Measurements from ENCODE around the gene MED13.
A peak's percentile ranks its signal among the peaks of the same experiment; 100 is the strongest.

The MED13 gene, protein sequence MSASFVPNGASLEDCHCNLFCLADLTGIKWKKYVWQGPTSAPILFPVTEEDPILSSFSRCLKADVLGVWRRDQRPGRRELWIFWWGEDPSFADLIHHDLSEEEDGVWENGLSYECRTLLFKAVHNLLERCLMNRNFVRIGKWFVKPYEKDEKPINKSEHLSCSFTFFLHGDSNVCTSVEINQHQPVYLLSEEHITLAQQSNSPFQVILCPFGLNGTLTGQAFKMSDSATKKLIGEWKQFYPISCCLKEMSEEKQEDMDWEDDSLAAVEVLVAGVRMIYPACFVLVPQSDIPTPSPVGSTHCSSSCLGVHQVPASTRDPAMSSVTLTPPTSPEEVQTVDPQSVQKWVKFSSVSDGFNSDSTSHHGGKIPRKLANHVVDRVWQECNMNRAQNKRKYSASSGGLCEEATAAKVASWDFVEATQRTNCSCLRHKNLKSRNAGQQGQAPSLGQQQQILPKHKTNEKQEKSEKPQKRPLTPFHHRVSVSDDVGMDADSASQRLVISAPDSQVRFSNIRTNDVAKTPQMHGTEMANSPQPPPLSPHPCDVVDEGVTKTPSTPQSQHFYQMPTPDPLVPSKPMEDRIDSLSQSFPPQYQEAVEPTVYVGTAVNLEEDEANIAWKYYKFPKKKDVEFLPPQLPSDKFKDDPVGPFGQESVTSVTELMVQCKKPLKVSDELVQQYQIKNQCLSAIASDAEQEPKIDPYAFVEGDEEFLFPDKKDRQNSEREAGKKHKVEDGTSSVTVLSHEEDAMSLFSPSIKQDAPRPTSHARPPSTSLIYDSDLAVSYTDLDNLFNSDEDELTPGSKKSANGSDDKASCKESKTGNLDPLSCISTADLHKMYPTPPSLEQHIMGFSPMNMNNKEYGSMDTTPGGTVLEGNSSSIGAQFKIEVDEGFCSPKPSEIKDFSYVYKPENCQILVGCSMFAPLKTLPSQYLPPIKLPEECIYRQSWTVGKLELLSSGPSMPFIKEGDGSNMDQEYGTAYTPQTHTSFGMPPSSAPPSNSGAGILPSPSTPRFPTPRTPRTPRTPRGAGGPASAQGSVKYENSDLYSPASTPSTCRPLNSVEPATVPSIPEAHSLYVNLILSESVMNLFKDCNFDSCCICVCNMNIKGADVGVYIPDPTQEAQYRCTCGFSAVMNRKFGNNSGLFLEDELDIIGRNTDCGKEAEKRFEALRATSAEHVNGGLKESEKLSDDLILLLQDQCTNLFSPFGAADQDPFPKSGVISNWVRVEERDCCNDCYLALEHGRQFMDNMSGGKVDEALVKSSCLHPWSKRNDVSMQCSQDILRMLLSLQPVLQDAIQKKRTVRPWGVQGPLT (N-terminal part only)

DNA sequence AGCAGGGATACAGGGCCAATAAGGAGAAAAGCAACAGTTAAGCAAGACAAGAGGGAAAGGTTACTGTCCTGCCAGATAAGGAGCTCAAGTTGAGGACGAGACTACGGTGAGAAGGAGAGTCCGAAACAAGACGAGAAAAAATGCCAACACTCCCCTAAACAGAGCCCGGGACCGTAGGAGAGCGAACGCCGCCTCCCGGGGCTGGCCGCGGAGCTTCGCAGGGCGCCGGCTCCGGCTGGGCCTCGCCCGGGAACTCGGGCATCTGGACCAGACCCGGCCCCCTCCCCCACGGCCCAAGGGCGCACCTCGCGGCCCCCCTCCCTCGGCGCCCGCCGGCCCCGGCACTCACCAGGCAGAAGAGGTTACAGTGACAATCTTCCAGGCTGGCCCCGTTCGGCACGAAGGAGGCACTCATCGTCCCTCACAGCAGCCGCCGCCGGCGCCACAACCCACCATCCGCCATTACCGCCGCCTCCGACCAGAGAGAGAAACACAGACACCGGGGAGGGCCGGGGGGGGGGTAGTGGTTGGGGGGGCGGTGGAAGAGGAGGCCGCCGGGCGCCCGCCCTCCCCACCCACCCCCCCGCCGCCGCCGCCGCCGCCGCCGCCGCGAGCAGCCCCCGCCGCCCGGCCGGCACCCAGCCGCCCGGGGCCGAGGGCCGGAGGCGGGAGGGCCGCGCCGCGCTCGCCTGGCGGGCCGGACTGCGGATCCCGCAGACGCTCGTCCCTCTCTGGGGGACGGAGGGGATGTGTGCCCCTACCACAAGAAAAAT is at the start of gene MED13:
Gene MED13 (minus strand): TSS at position 488 of the 773 bp plus-strand sequence. CDS start 73 bp downstream, at position 415.
- DNase-seq = peak; percentile 69

DNA sequence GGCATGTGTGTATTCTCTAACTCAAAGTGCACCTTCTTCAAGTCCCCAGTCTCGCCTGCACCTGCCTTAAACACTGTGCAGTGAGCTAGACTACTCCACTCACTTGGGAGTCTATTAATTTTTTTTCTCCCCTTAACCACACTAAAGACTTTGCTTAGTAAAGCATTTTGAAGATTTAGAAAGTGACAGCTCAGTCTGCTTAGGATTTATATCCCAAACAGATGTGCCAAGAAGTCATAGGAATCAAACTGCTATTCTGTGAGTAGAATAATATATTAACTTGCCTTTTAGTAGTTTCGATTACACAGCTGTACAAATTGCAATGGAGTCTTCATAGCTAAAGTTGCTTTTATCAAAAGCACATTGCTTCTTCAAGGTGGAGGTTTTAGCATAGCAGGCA is 47.2 kb upstream of the MED13 start:
- no peak for DNase-seq

DNA sequence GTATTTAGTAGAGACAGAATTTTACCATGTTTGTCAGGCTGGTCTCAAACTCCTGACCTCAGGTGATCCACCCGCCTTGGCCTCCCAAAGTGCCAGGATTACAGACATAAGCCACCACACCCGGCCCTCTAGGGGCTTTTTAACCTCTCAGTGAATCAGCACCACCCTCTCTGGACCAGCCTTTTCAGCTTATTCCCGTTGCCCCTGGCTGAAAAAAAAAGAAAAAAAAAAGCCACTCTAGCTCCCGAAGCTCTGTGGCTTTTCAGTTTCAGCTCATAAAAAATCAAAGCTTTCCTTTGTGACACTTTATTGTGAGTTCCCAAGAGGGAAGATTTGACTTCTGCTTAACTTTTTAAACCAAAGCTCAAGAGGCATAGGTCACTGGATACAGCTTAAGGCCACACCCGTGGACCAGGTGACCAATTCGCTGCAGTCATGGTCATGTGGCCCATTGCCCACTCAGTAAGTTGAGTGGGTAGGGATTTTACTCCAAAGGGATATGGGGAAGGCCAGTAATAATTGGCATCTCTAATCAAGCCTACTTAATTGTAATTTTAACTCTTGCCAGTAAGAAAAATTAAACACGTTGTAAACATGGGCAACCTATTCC is 46.6 kb upstream of the MED13 start:
- DNase-seq = no peak

GRCh38 chr17:62110923-62111484 is 45.9 kb upstream of the MED13 start:
- no peak for DNase-seq

GRCh38 chr17:62109924-62110323 is 44.8 kb upstream of the MED13 start:
- no peak for DNase-seq

- peak; percentile 25 for DNase-seq
Measured at GRCh38 chr17:62109378-62109902, 44.4 kb upstream of the MED13 start.

GRCh38 chr17:62105861-62106260 is 40.8 kb upstream of the MED13 start:
- no peak for DNase-seq

GRCh38 chr17:62105357-62105756 is 40.3 kb upstream of the MED13 start:
- DNase-seq = no peak

GRCh38 chr17:62101515-62101914 is 36.4 kb upstream of the MED13 start:
- no peak for DNase-seq

GRCh38 chr17:62101090-62101489 is 36.0 kb upstream of the MED13 start:
- no peak for DNase-seq

GRCh38 chr17:62100055-62100454 is 35.0 kb upstream of the MED13 start:
- no peak for DNase-seq

GRCh38 chr17:62099532-62099931 is 34.5 kb upstream of the MED13 start:
- no peak for DNase-seq

- no peak for DNase-seq
Measured at GRCh38 chr17:62098623-62099231, 33.6 kb upstream of the MED13 start.

DNA sequence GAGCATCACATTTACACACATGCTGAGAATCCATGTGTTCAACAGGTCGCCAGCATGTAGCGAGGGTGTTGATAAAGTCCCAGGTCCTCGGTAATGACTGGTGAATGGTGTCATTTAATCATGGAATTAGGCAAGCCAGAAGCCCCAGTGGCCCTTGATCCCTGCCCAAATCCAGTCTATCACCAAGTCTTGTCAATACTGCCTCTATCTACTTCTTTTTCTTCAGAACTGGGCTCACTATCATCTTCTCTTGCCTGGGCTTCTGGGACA is 31.3 kb upstream of the MED13 start:
- no peak for DNase-seq

GRCh38 chr17:62094175-62094574 is 29.1 kb upstream of the MED13 start:
- no peak for DNase-seq

GRCh38 chr17:62093188-62094155 is 28.4 kb upstream of the MED13 start:
- DNase-seq = no peak

DNA sequence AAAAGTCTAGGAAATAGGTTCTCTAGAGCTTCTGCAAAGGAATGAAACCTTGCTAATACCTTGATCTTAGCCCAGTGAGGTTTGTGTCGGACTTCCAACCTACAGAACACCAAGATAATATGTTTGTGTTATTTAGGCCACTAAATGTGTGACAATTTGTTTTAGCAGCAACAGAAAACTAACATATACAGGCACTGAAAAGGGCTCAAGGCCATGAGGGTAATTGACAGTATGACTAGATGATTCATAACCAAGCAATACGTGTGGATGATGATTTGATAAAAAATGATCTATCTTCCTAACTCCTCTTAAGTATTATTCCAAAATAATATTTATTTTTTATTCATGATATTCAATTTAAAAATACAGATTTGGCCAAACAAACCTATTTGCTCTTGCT is 27.7 kb upstream of the MED13 start:
- DNase-seq = no peak

- DNase-seq = no peak
Measured at GRCh38 chr17:62091804-62092203, 26.7 kb upstream of the MED13 start.

- DNase-seq = no peak
Measured at GRCh38 chr17:62090868-62091267, 25.8 kb upstream of the MED13 start.

All from femur (tissue), 1 donor.